ENCODE data around the gene RSU1. TPM values are rescaled to one million over a fixed set of nuclear protein-coding genes. Genes with fewer than 3 reads are reported as not detected.

RSU1 gene
- total RNA-seq, 1 experiment from 2014 or later, result 44.5 TPM

DNA sequence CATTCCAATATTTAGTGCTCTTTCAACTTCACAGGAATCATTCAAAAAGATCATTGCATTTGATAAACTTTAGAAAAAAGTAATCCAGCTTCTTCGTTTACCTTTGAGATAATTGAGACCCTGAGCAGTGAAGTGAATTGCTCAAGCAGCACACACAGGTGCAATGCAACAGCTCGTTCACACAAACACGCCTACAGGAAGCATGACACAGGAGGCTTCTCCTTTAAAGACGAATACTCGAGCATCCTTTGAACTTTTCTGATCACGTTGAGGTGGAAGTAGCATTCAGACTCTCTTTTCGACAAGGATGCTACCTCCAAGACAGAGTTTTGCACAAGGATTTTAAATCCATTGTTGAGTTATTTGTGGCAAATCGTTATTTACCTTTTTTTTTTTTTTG, 18.0 kb upstream of the RSU1 start:
- no peak overlapping the region for H3K27ac ChIP-seq
- no peaks in the 10 kb centered on the region for H3K9me2 ChIP-seq (ENCODE audit: insufficient read depth)
- H3K4me1 ChIP-seq (replicated peaks; ENCODE audit: insufficient read depth), result no peaks in the 10 kb centered on the region
- H3K9me3 ChIP-seq (ENCODE audit: insufficient read depth, low read depth), result no peaks in the 10 kb centered on the region
- H3K79me2 ChIP-seq (ENCODE audit: low read depth), result no peaks in the 10 kb centered on the region
- intact Hi-C loops (cut with micrococcal nuclease; ENCODE audit: unreplicated experiment), result no loop called here
- H3F3A ChIP-seq (ENCODE audit: insufficient read depth, low read depth), result no peaks in the 10 kb centered on the region
- no peak for TF ChIP-seq EZH2 (IDR thresholded peaks at IDR 0.05; ENCODE audit: low read depth)
- TF ChIP-seq CTCF (conservative IDR thresholded peaks at IDR 0.05), result no peak
- POLR2A ChIA-PET (ENCODE audit: unreplicated experiment), result interaction anchor here (0.6 kb wide), 1 partner anchor 1823 kb away, joined by 19 read pairs; no protein-coding TSS in a partner anchor
- H2AFZ ChIP-seq, result no peak overlapping the region
- no peak overlapping the region for H3K4me2 ChIP-seq
- H3K27me3 ChIP-seq (ENCODE audit: insufficient read depth, low read depth), result no peaks in the 10 kb centered on the region
- H3K36me3 ChIP-seq (ENCODE audit: low read depth), result no peaks in the 10 kb centered on the region
- CTCF ChIA-PET, result no interaction called here
- no peaks in the 10 kb centered on the region for H4K20me1 ChIP-seq (ENCODE audit: insufficient read depth)
- no peak for DNase-seq
- BruUV-seq (replicated peaks), result no TSS peak
- no peak overlapping the region for H3K4me3 ChIP-seq

DNA sequence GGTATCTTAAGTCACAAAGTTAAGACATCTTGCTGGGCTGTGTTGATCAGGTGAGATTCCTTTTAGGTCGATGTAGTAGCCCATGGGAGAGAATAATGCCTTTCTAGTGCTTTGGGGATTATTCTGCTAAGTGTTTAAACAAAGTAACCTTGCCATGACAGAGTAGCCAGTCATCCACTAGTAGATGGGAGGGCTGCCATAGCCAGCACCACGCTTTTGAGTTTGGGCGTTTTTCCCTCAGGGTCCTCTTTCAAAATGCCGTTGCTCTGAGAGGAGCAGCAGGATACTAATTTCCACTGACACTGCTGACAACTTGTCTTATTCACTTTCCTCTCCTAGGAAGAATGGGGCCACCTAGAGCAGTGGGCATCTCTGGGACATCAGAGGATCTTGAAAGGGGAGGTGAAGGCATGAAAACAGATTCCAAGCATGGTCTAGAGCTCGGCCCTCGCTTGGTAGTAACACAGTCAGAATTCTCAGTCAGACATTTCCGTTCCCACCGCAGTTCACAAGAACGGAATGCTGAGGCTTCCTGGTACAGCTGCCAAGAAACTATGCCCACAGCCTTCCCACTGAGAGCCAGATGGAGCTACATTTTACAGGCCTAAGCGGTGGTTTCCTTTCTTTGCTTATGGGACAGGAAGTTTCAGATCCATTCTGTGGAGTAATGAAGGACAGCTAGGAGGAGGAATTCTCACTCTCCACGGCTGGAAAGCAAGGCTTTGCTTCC, 15.3 kb upstream of the RSU1 start:
- Histone ChIP-seq H3K79me2 (ENCODE audit: low read depth) (no peaks in the 10 kb centered on the region), H3K9me3 (ENCODE audit: insufficient read depth, low read depth) (no peaks in the 10 kb centered on the region), H3K4me3 (no peak overlapping the region), H3K4me2 (0 out of 2 replicates have a peak overlapping the region, but pooled peaks have one; percentile 13), H3K36me3 (ENCODE audit: low read depth) (no peaks in the 10 kb centered on the region), H3K27me3 (ENCODE audit: insufficient read depth, low read depth) (no peaks in the 10 kb centered on the region), H3K4me1 (replicated peaks; ENCODE audit: insufficient read depth) (no peaks in the 10 kb centered on the region), H3F3A (ENCODE audit: insufficient read depth, low read depth) (no peaks in the 10 kb centered on the region), H3K27ac (no peak overlapping the region), H3K9me2 (ENCODE audit: insufficient read depth) (no peaks in the 10 kb centered on the region), H2AFZ (no peak overlapping the region), H4K20me1 (ENCODE audit: insufficient read depth) (no peaks in the 10 kb centered on the region)
- DNase-seq, result peak; percentile 59 to 64
- intact Hi-C loops (cut with micrococcal nuclease; ENCODE audit: unreplicated experiment), result no loop called here
- ChIA-PET POLR2A (ENCODE audit: unreplicated experiment) (interaction anchor here (0.6 kb wide), 1 partner anchor 1345 kb away, joined by 8 read pairs; no protein-coding TSS in a partner anchor), CTCF (no interaction called here)
- BruUV-seq (replicated peaks), result no TSS peak
- TF ChIP-seq CTCF (conservative IDR thresholded peaks at IDR 0.05) (no peak), EZH2 (IDR thresholded peaks at IDR 0.05; ENCODE audit: low read depth) (no peak)

GRCh38 chr10:16828701-16829175, 11.5 kb upstream of the RSU1 start:
- ChIA-PET POLR2A (ENCODE audit: unreplicated experiment) (no interaction called here), CTCF (interaction anchor here (0.6 to 1.4 kb wide), 5 partner anchors 8 to 428 kb away, joined by 3 to 7 read pairs (median 5); no protein-coding TSS in a partner anchor)
- H3K27ac ChIP-seq, result no peak overlapping the region
- DNase-seq, result no peak
- H3K4me3 ChIP-seq, result no peak overlapping the region
- intact Hi-C loops (cut with micrococcal nuclease; ENCODE audit: unreplicated experiment), result loop anchor here (1.0 to 10.0 kb wide), 6 partner anchors 15 to 1389 kb away; partner anchors contain the start of gene ST8SIA6
- H3K4me2 ChIP-seq, result no peak overlapping the region
- no TSS peak for BruUV-seq (replicated peaks)
- no peaks in the 10 kb centered on the region for H3K9me3 ChIP-seq (ENCODE audit: insufficient read depth, low read depth)
- no peaks in the 10 kb centered on the region for H3K4me1 ChIP-seq (replicated peaks; ENCODE audit: insufficient read depth)
- H3F3A ChIP-seq (ENCODE audit: insufficient read depth, low read depth), result no peaks in the 10 kb centered on the region
- H3K9me2 ChIP-seq (ENCODE audit: insufficient read depth), result no peaks in the 10 kb centered on the region
- H4K20me1 ChIP-seq (ENCODE audit: insufficient read depth), result no peaks in the 10 kb centered on the region
- no peaks in the 10 kb centered on the region for H3K79me2 ChIP-seq (ENCODE audit: low read depth)
- no peaks in the 10 kb centered on the region for H3K27me3 ChIP-seq (ENCODE audit: insufficient read depth, low read depth)
- H3K36me3 ChIP-seq (ENCODE audit: low read depth), result no peaks in the 10 kb centered on the region
- TF ChIP-seq EZH2 (IDR thresholded peaks at IDR 0.05; ENCODE audit: low read depth), result no peak
- no peak for TF ChIP-seq CTCF (conservative IDR thresholded peaks at IDR 0.05)
- no peak overlapping the region for H2AFZ ChIP-seq

Data from PC-9 (cell line).